OCI-LY3 (cell line): ENCODE results near the gene TBC1D21.

Experiments
- CTCF ChIP-seq: fragments of 200-600, 300-600 bp; sonication (generic); IDR thresholded peaks from 2 replicates; pipeline ENCODE4 v1.5.1; 2014; ENCODE audit warnings: antibody characterized with exemption, low read length, low read depth
- EZH2phosphoT487 ChIP-seq: fragments of 200-600 bp; shearing (Covaris generic); IDR thresholded peaks from 2 replicates; pipeline ENCODE4 v1.6.1; 2018; ENCODE audit warnings: antibody characterized with exemption, mixed run types, low read depth

- no peak for TF ChIP-seq CTCF
- no peak for TF ChIP-seq EZH2phosphoT487
Measured at GRCh38 chr15:73882761-73883419, 9.5 kb downstream of the TBC1D21 start.
